EL (cell line): ENCODE results near the gene MCM5.
A peak's percentile ranks its signal among the peaks of the same experiment; 100 is the strongest.
"Not testable (repeated sequence)": the region's sequence is repeated elsewhere in the genome, so short reads cannot be mapped to it uniquely, and the experiment has no call there.

ENCODE experiments used
- DNase-seq: peaks from one replicate; pipeline ENCODE4 v3.0.0-alpha.2; 2016

The MCM5 gene

GRCh38 chr22:35452810-35453743 is 53.1 kb downstream of the MCM5 start:
- no peak for DNase-seq

GRCh38 chr22:35454416-35455054 is 54.6 kb downstream of the MCM5 start:
- DNase-seq = no peak

- no peak for DNase-seq
Observed at GRCh38 chr22:35455529-35455928, 55.6 kb downstream of the MCM5 start.

- no peak for DNase-seq
Observed at GRCh38 chr22:35456757-35457156, 56.8 kb downstream of the MCM5 start.

- no peak for DNase-seq
Observed at GRCh38 chr22:35457729-35458546, 58.0 kb downstream of the MCM5 start.

GRCh38 chr22:35458547-35459422 is 58.8 kb downstream of the MCM5 start:
- no peak for DNase-seq

GRCh38 chr22:35459423-35459894 is 59.5 kb downstream of the MCM5 start:
- DNase-seq = no peak

- not testable (repeated sequence) for DNase-seq
Observed at GRCh38 chr22:35459976-35460375, 60.0 kb downstream of the MCM5 start.

- DNase-seq = no peak
Observed at GRCh38 chr22:35460688-35461087, 60.7 kb downstream of the MCM5 start.

GRCh38 chr22:35462498-35463230 is 62.7 kb downstream of the MCM5 start:
- DNase-seq = no peak

GRCh38 chr22:35463231-35463933 is 63.4 kb downstream of the MCM5 start:
- DNase-seq = no peak

- DNase-seq = no peak
Observed at GRCh38 chr22:35464399-35464798, 64.5 kb downstream of the MCM5 start.

- no peak for DNase-seq
Observed at GRCh38 chr22:35465109-35465701, 65.3 kb downstream of the MCM5 start.

- DNase-seq = peak; percentile 59
Observed at GRCh38 chr22:35467681-35468434, 67.9 kb downstream of the MCM5 start.

GRCh38 chr22:35470903-35471321 is 71.0 kb downstream of the MCM5 start:
- peak; percentile 38 for DNase-seq

GRCh38 chr22:35471566-35471965 is 71.6 kb downstream of the MCM5 start:
- peak; percentile 44 for DNase-seq

GRCh38 chr22:35472488-35472887 is 72.5 kb downstream of the MCM5 start:
- no peak for DNase-seq

GRCh38 chr22:35473971-35474370 is 74.0 kb downstream of the MCM5 start:
- DNase-seq = no peak
